GM18499 (cell line): ENCODE data around the gene LBH.

Experiments used
- ATAC-seq: cut with Tn5 transposase; IDR thresholded peaks from one replicate; pipeline ENCODE4 v1.9.1; 2021; ENCODE audit warnings: moderate number of reproducible peaks; ENCODE audit not compliant: insufficient read depth, unreplicated experiment

LBH gene

DNA sequence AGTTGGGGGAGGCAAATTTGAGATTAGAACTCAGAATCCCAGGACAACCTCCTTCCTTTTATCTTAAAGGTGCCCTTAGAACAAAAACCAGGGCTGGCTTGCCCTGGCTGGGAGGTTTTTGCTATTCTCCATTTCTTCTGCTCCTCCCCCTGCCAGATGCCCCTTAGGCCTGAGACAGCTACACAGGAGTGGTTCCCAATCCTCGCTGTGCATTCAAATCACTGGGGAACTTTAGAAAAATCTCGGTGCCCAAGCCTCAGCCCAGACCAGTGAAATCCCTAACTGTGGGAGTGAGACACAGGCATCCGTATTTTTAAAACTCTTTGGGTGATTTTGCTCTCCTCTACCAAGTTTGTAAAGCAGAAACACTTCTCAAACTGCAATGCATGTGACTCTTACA, 38.8 kb downstream of the LBH start:
- ATAC-seq = no peak

DNA sequence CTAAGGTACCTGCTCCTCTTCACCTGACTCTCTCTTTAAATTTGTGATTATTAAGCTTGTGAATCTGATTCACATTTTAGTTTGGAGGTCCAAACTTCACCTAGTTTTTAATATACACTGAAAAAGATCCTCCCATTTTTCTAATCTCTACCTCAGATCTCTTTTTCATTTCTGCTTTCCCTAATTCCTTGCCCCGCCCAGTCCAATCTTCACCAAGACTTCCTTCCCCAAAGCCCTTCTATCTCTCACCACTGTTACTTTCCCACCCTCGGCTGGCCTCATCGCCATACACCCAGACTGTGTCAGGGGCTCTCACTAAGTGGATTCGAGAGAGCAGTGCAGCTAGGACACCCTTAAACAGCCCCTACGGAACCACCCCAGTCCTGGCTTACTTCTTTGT, 40.0 kb downstream of the LBH start:
- ATAC-seq = no peak

DNA sequence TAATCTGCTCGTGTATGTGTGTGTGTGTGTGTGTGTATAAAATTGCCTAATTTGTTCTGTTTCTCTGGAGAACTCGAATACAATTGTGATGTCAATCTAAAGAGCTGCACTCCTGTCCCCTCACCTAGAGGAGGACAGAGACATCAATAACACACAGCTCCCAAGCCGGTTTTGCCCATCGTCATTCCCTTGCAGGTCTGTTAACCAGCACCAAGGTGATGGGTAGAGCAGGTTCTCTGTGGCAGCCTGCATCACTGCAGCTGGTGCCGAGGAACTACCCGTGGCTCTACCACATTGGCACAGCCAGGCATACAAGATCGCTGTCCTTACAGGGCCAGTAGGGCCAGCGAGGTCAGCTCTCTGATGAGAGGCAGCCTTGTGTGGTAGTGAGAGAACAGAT, 41.0 kb downstream of the LBH start:
- ATAC-seq = no peak

DNA sequence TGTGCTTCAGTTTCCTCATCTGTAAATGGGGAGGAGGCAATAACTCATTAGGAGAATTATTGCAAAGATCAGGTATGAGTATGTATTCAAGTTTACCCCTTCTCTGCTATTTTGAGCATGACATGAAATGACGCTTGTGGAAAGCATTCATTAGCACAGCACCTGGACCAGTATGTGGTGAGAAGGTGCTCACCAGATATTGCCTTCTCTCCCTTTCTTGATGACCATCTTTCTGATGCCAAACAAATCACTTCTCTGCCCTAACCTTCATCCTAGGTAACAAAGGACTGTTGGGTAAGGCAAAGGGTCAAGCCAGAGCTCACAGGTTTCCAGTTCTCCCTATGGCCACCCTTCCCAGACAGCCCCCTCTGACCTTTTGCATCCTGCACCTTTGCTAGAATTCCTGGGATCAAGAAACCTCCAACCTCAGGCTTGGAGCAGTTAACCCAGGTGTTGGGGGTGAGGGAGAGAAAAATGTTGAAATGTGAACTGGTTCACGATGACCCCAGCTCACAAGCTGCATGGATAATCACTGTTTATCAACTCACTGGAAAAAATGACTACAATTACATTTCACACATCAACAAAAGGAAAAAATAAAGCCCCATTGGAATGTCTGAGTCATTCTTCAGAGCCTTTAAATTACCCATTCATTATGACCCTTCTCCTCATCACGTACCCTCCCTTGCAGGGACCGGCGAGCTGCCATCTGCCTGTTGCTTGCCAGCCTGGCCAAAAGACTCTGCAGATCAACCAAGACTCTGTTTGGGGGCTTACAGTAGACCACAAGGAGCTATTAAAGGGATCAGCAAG, 41.6 kb downstream of the LBH start:
- no peak for ATAC-seq

DNA sequence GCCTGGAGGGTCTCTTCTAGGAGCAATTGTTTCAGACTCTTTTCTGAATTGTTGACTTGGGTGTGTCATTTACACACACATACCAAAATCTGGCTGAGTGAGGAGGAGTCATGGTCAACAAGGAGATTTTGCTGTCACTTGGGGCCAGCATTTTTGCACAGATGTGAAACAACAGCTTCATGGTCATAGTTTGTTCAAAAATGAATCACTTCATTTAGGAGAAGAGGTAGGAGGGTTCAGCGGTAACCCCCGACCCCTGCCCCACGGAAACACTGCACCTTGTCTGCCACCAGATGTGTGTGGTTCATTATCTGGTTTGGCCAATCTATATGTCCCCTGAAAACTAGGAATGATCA, 42.2 kb downstream of the LBH start:
- ATAC-seq = no peak

- no peak for ATAC-seq
These were observed 43.9 kb downstream of the LBH start for GRCh38 chr2:30275256-30275655.

DNA sequence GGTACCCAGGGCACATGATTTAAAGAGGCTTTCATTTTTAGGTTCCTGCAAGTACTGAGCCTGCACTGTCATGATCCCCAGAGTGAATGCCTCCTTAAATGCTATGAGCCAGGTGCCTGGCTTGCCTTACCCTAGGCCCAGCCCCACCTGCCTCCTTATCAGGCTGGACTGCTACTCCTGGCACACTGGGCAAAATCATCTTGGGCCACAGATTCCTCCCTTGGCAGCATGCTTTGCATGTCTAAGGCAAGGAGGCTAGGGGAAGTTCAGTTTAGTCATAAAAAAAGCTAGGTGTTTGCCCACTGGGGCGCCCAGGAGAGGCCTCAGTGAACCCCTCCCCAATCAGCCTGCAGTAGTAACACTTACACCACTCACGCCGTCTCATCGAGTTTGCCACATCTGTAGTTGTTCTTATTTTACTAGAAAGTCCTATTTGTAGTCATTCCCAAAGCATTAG, 45.1 kb downstream of the LBH start:
- no peak for ATAC-seq

GRCh38 chr2:30277582-30277981, 46.2 kb downstream of the LBH start:
- no peak for ATAC-seq

DNA sequence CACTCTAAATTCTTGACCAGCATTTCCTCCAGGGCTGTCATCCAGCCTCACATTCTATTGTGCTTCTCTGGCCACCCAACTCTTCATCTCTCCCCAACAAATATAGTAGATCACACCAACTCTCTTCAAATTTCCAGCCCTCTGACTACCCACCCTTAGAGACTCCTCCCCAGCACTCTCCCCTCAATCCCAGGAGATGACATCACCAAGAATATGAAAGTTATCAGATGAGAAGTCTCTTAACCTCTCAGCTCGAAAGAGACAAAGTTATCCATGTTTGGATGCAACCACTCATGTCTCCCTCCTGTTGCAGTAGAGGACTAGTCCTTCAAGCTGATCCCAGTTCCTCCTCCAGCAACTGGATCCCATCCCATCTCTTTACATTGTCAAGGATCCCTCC, 47.1 kb downstream of the LBH start:
- ATAC-seq = no peak

DNA sequence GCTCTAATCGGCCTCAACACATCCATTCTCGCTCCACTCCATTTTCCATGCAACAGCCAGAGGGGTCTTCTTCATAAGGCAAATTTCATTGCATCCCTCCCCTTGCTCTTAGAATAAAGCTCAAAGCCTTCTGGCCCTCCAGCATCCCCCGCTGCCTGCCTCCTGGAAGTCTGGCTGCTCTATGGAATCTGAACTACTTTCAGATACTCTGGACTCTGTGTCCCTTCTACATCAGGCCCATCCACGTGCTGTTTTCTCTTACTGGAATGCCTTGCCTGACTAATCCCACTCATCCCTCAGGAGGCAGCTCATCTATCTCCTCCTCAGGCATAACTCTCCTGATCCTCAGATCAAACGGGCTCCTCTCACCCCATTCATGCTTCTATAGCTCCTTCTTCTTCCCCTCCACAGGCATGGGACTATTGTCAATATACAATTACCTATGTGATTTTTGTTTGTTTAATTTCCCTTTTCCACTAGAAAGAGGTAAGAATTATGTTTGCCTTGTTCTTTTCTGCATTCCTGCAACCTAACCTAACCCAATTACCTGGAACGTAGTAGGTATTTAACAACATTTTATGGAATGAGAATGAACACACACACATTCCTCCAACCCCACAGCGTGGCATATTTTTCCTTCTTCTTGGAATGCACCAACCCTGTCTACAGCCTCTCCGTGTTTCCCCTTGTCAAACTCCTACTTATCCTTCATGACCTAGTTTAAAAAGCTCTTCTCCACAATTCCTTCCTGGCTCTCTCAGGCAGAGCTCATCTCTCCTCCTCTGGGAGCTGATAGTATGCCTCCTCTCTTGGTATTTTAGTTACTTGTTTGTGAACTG, 49.5 kb downstream of the LBH start:
- ATAC-seq = no peak

DNA sequence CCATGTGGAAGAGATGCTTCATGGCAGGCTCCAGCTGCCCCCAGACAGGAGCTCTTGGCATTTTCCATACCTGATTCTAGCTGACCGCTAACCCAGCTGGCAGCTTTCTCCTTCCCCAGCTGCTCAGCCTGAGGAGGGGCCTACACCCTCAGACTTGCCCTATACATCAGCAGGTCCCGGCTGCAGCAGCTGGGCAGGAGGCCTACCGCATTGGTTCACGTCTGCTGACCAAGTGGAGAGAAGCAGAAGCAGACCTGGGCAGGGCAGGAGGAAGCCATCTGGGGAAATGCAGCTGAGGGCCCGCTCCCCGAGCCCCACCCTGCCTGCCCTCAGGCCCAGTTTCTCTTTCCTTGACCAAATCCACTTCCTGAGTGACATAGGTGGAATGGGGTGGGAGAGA, 50.7 kb downstream of the LBH start:
- ATAC-seq = no peak

- ATAC-seq = no peak
These were observed 51.4 kb downstream of the LBH start for GRCh38 chr2:30282721-30283120.

- no peak for ATAC-seq
These were observed 52.7 kb downstream of the LBH start for GRCh38 chr2:30283931-30284565.

GRCh38 chr2:30285758-30286157, 54.4 kb downstream of the LBH start:
- no peak for ATAC-seq

DNA sequence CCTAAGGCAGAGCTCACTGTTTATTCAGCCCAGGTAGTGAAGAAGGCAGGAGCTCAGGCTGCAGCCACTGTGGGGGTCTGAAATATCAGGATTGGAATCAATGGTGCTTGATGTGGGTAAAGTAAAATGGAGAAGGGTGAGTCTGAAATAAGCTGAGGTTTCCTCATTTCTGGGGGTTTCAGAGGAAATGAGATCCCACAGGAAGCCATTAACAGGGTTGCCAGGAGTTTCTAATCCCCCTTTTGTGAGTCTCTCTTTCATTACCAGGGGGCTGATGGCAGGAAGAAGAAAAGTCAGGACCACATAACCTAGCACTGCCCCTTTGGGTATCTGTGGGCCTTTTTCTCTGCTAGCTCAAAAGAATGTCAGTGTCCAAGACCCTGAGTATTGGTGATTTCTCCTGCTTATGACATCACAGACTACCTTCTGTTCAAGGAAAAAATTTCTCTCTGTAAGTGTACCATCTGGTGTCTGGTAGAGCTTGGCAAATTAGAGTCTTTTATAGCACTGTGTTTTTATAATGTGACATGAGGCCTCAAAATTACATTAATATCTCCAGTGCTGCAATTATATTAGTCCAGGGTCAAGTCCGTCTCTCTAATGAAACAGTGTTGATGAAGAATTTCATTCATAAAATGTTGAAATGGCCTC, 56.0 kb downstream of the LBH start:
- no peak for ATAC-seq

- peak; percentile 59 for ATAC-seq
These were observed 56.7 kb downstream of the LBH start for GRCh38 chr2:30287857-30288513.

- ATAC-seq = no peak
These were observed 57.2 kb downstream of the LBH start for GRCh38 chr2:30288561-30288960.

DNA sequence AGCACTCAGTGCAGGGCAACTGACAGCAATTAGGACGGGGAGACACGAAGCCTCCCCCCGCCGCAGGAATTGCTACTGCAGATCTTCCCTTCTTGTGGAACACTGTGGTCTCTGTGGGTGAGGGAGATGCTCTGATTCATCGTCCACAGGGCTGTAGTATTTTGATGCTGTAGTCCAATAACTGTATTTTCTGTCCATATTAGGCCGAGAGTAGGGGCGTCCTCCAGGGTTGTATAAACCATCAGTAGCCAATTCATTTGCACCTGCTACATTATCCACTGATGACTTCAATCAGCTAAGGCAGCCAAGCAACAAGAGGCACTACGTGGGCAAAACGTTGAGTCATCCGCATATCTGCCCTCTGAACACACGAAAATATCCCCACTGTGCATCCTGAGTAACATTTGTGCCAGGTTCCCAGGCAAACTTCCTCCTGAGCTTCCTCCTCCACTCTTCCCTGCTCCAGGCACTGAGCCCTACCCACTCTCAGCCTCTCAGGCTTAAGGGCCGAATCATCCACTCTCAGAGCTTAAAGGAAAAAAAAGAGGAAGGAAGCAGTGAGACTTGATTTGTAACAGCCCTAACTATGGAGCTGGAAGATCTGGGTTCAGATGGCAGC, 62.1 kb downstream of the LBH start:
- ATAC-seq = no peak

DNA sequence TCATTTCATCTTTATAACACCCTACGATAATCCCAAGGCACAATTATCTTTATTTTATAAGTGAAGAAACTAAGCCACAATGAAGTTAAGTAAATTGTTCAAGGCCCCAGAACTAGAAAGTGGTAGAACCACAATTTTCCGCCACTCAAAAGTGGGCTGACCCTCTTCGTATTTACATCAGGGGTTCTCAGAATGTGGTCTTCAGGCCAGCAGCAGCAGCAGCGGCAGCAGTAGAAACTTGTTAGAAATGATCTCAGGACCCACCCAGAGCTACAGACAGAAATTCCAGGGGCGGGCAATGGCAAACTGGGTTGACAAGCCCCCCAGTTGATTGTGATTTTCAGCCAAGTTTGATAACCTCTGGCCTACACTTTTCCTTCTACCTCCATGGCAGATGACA, 62.8 kb downstream of the LBH start:
- no peak for ATAC-seq

DNA sequence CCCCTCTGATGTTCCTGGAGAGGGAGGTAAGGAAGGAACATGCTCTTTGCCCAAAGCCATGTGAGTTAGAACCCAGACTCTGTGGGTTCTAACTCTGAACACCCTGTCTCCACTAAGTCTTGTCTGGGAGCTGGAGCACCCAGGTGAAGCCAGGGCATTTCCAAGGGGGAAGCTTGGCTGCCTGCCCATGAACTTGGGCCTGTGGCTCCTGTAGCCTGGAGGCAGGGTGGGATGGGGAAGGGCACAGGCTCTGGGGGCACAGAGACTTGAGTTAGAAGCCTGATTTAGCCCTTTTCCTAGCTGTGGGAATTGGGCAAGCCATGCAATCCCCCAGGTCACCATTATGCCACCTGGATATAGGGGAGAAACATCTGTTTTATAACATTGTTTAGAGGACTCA, 65.2 kb downstream of the LBH start:
- no peak for ATAC-seq
